Hematopoietic multipotent progenitor cell treated with erythropoietin and hydrocortisone succinate and interleukin-3 and kit ligand, for 4 days (in vitro differentiated cells): ENCODE measurements around the gene GSG1L.
"Not testable (repeated sequence)": the region's sequence is repeated elsewhere in the genome, so short reads cannot be mapped to it uniquely, and the experiment has no call there.

Experiments
- DNase-seq: peaks from one replicate; pipeline ENCODE4 v3.0.0-alpha.2; 2015

The GSG1L gene

GRCh38 chr16:28011971-28012445 is 51.5 kb downstream of the GSG1L start:
- no peak for DNase-seq

GRCh38 chr16:28011223-28011622 is 52.3 kb downstream of the GSG1L start:
- DNase-seq, result no peak

- DNase-seq, result peak; percentile 12
Observed at GRCh38 chr16:28010671-28011070, 52.8 kb downstream of the GSG1L start.

GRCh38 chr16:28009586-28010373 is 53.7 kb downstream of the GSG1L start:
- no peak for DNase-seq

GRCh38 chr16:28003923-28004322 is 59.6 kb downstream of the GSG1L start:
- DNase-seq, result no peak

GRCh38 chr16:28003021-28003865 is 60.3 kb downstream of the GSG1L start:
- no peak for DNase-seq

GRCh38 chr16:28001642-28002041 is 61.9 kb downstream of the GSG1L start:
- DNase-seq, result no peak

GRCh38 chr16:28001184-28001583 is 62.3 kb downstream of the GSG1L start:
- DNase-seq, result no peak

GRCh38 chr16:28000314-28001169 is 63.0 kb downstream of the GSG1L start:
- no peak for DNase-seq

GRCh38 chr16:27999687-28000086 is 63.8 kb downstream of the GSG1L start:
- DNase-seq, result no peak

- peak; percentile 73 for DNase-seq
Observed at GRCh38 chr16:27995378-27995777, 68.1 kb downstream of the GSG1L start.

- no peak for DNase-seq
Observed at GRCh38 chr16:27994686-27995085, 68.8 kb downstream of the GSG1L start.

GRCh38 chr16:27993587-27993986 is 69.9 kb downstream of the GSG1L start:
- DNase-seq, result peak; percentile 80

GRCh38 chr16:27991876-27992275 is 71.6 kb downstream of the GSG1L start:
- peak; percentile 7 for DNase-seq

- DNase-seq, result no peak
Observed at GRCh38 chr16:27985981-27986380, 77.5 kb downstream of the GSG1L start.

- DNase-seq, result no peak
Observed at GRCh38 chr16:27984121-27984520, 79.4 kb downstream of the GSG1L start.

- no peak for DNase-seq
Observed at GRCh38 chr16:27983244-27983643, 80.3 kb downstream of the GSG1L start.

- DNase-seq, result no peak
Observed at GRCh38 chr16:27982184-27982583, 81.3 kb downstream of the GSG1L start.

- DNase-seq, result no peak
Observed at GRCh38 chr16:27980919-27981700, 82.4 kb downstream of the GSG1L start.

- DNase-seq, result no peak
Observed at GRCh38 chr16:27980076-27980775, 83.3 kb downstream of the GSG1L start.

GRCh38 chr16:27979668-27980067 is 83.8 kb downstream of the GSG1L start:
- not testable (repeated sequence) for DNase-seq
